Germinal center (tissue), 1 donor: Measurements from ENCODE around the gene MIB2.
"Not testable (repeated sequence)": the region's sequence is repeated elsewhere in the genome, so short reads cannot be mapped to it uniquely, and the experiment has no call there.

Experiments
- DNase-seq: peaks from one replicate; pipeline ENCODE4 v3.0.0; 2012; ENCODE audit warnings: mixed read lengths, low spot score

The MIB2 gene

GRCh38 chr1:1627261-1627828 is 12.0 kb downstream of the MIB2 start:
- no peak for DNase-seq

GRCh38 chr1:1627829-1628753 is 12.8 kb downstream of the MIB2 start:
- no peak for DNase-seq

- DNase-seq = peak; percentile 36
These were observed 13.6 kb downstream of the MIB2 start for GRCh38 chr1:1628754-1629429.

- DNase-seq = peak; percentile 74
These were observed 14.3 kb downstream of the MIB2 start for GRCh38 chr1:1629430-1630190.

- peak; percentile 99 for DNase-seq
These were observed 15.1 kb downstream of the MIB2 start for GRCh38 chr1:1630191-1630964.

GRCh38 chr1:1630965-1631781 is 15.9 kb downstream of the MIB2 start:
- DNase-seq = no peak

- DNase-seq = no peak
These were observed 16.6 kb downstream of the MIB2 start, which contains the start of gene MMP23B for GRCh38 chr1:1631782-1632420. Gene MMP23B, plus strand, starts transcription at chr1:1632173. Its CDS starts 46 bp downstream, at chr1:1632219.

GRCh38 chr1:1633409-1633808 is 18.1 kb downstream of the MIB2 start:
- DNase-seq = not testable (repeated sequence)

- not testable (repeated sequence) for DNase-seq
These were observed 19.3 kb downstream of the MIB2 start for GRCh38 chr1:1634613-1635012.

GRCh38 chr1:1636621-1637478 is 21.6 kb downstream of the MIB2 start:
- not testable (repeated sequence) for DNase-seq

GRCh38 chr1:1637479-1637875 is 22.2 kb downstream of the MIB2 start:
- DNase-seq = not testable (repeated sequence)

GRCh38 chr1:1638528-1638927 is 23.2 kb downstream of the MIB2 start:
- DNase-seq = not testable (repeated sequence)

- not testable (repeated sequence) for DNase-seq
These were observed 24.1 kb downstream of the MIB2 start for GRCh38 chr1:1639368-1639767.

- DNase-seq = not testable (repeated sequence)
These were observed 24.8 kb downstream of the MIB2 start for GRCh38 chr1:1640081-1640480.

- DNase-seq = not testable (repeated sequence)
These were observed 25.6 kb downstream of the MIB2 start for GRCh38 chr1:1640711-1641461.

- DNase-seq = not testable (repeated sequence)
These were observed 31.0 kb downstream of the MIB2 start for GRCh38 chr1:1646326-1646725.

- not testable (repeated sequence) for DNase-seq
These were observed 32.4 kb downstream of the MIB2 start for GRCh38 chr1:1647567-1648241.
